Measurements from ENCODE around the gene SFXN1. TPM values are rescaled to one million over a fixed set of nuclear protein-coding genes. Genes with fewer than 3 reads are reported as not detected.

Gene SFXN1
- total and polyA plus RNA-seq, 4 donors, result 47.3 to 241 (median 53.7) TPM

DNA sequence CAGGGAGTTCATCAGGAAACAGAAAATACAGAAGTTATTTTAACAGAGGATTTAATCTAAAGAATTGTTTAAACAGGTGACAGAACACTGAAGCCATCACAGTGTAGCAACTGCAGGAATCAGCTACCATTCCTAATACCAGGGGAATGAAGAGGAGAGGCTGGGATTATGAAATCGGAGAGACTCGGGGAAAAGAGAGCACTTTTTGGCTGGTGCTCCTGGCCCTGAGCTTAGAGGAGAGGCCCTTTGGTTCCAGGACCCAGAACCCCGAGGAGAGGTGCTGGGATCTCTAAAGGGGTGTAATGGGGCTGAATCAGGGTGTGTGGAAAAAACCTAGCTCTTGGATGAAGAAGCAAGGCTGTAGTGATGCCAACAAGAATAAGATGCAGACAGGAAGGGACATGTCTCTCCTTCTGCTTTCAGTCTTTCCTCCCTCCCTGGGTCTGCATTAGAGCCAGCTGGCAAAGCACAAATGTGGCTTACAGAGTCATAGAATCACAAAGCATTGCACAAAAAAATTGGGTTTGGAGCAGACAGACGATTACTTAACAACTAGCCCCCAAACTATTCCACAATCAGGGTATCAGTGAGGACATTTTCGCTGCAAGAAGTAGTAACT, 11.6 kb upstream of the SFXN1 start:
- peak overlapping the region; percentile 26 to 60 for H3K27ac ChIP-seq (ENCODE audit: low read depth in 1 of 2, low read length in 2 of 2)
- 22% methylated on average over 5 of the region's 5 CpGs for WGBS

DNA sequence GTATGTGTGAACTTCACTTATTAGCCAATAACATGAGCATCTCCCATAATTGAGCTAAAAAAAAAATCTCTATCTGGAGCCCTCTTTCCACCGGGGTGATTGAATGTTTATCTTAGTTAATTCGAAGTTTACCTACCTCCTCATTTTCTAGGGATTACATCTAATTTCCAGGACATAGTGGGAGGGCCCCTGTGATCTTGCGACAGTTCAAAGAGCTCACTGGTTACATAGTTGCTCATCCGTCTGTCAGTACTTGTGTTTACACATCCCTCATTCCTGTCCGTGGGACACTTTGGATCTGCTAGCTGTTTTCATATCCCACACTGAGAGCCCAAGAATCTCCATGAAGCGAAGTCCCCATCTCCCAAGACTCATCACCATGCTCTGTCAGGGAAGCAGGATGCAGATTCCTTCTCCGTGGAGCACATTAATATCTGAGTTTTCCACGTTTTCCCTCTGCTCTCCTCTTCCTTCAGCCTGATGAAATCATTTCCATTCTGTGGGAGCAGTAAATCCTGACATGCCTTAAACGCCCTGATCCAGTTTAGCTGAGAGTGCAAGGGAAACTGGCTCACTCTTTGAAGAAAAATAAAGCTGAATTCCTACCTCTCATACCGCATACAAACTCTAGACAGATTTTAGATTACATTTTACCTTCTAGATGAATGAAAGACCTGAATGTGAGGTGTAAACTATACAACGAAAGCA, 10.2 kb upstream of the SFXN1 start:
- H3K9ac ChIP-seq (ENCODE audit: low read depth in 1 of 2, low read length in 2 of 2), result peak overlapping the region; percentile 26 to 39
- H3K27ac ChIP-seq (ENCODE audit: low read depth in 1 of 2, low read length in 2 of 2), result peak overlapping the region; percentile 81 to 93
- no peaks in the 10 kb centered on the region for H3K27me3 ChIP-seq (ENCODE audit: control insufficient read depth in 4 of 4, insufficient read depth in 4 of 4, low read length in 3 of 4)
- peaks cover 3 to 27% (median 22%) of the 10 kb centered on the region in 4 donors for H3K4me1 ChIP-seq (ENCODE audit: control insufficient read depth in 4 of 4, insufficient read depth in 4 of 4, low read length in 3 of 4)
- H3K4me3 ChIP-seq (ENCODE audit: low read depth in 1 of 3, low read length in 3 of 3), result no peak overlapping the region
- WGBS, result 32% methylated on average over 11 of the region's 11 CpGs
- no peaks in the 10 kb centered on the region for H3K36me3 ChIP-seq (ENCODE audit: control insufficient read depth in 4 of 4, insufficient read depth in 3 of 4, low read depth in 1 of 4, low read length in 3 of 4)
- DNase-seq (ENCODE audit: low spot score), result no peak
- no peaks in the 10 kb centered on the region for H3K9me3 ChIP-seq (ENCODE audit: control insufficient read depth in 4 of 4, low read length in 3 of 4)
- TF ChIP-seq CTCF (IDR thresholded peaks at IDR 0.05; ENCODE audit: low read depth, low read length, missing input control) (no peak), RXRA (IDR thresholded peaks at IDR 0.05) (peak; percentile 23 to 78), TAF1 (conservative IDR thresholded peaks at IDR 0.05) (no peak), GABPA (IDR thresholded peaks at IDR 0.05 in 1 of 2, conservative IDR thresholded peaks at IDR 0.05 in 1 of 2) (no peak), NR2F2 (IDR thresholded peaks at IDR 0.05) (no peak), HNF4G (IDR thresholded peaks at IDR 0.05) (no peak), RAD21 (IDR thresholded peaks at IDR 0.05) (peak in 1 of 2 donors; percentile 8), YY1 (IDR thresholded peaks at IDR 0.05) (peak; percentile 50), HNF4A (conservative IDR thresholded peaks at IDR 0.05) (peak; percentile 65 to 82), EGR1 (IDR thresholded peaks at IDR 0.05; ENCODE audit: low read depth in 2 of 2) (peak in 1 of 2 donors; percentile 69), JUND (IDR thresholded peaks at IDR 0.05) (peak; percentile 66 to 87), FOXA1 (IDR thresholded peaks at IDR 0.05) (peak; percentile 70)
- TF ChIP-seq, protein P1, sequence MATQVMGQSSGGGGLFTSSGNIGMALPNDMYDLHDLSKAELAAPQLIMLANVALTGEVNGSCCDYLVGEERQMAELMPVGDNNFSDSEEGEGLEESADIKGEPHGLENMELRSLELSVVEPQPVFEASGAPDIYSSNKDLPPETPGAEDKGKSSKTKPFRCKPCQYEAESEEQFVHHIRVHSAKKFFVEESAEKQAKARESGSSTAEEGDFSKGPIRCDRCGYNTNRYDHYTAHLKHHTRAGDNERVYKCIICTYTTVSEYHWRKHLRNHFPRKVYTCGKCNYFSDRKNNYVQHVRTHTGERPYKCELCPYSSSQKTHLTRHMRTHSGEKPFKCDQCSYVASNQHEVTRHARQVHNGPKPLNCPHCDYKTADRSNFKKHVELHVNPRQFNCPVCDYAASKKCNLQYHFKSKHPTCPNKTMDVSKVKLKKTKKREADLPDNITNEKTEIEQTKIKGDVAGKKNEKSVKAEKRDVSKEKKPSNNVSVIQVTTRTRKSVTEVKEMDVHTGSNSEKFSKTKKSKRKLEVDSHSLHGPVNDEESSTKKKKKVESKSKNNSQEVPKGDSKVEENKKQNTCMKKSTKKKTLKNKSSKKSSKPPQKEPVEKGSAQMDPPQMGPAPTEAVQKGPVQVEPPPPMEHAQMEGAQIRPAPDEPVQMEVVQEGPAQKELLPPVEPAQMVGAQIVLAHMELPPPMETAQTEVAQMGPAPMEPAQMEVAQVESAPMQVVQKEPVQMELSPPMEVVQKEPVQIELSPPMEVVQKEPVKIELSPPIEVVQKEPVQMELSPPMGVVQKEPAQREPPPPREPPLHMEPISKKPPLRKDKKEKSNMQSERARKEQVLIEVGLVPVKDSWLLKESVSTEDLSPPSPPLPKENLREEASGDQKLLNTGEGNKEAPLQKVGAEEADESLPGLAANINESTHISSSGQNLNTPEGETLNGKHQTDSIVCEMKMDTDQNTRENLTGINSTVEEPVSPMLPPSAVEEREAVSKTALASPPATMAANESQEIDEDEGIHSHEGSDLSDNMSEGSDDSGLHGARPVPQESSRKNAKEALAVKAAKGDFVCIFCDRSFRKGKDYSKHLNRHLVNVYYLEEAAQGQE (IDR thresholded peaks at IDR 0.05), result peak; percentile 50
- TF ChIP-seq, protein P2, sequence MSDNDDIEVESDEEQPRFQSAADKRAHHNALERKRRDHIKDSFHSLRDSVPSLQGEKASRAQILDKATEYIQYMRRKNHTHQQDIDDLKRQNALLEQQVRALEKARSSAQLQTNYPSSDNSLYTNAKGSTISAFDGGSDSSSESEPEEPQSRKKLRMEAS (IDR thresholded peaks at IDR 0.05), result peak; percentile 40
- TF ChIP-seq, protein P3, sequence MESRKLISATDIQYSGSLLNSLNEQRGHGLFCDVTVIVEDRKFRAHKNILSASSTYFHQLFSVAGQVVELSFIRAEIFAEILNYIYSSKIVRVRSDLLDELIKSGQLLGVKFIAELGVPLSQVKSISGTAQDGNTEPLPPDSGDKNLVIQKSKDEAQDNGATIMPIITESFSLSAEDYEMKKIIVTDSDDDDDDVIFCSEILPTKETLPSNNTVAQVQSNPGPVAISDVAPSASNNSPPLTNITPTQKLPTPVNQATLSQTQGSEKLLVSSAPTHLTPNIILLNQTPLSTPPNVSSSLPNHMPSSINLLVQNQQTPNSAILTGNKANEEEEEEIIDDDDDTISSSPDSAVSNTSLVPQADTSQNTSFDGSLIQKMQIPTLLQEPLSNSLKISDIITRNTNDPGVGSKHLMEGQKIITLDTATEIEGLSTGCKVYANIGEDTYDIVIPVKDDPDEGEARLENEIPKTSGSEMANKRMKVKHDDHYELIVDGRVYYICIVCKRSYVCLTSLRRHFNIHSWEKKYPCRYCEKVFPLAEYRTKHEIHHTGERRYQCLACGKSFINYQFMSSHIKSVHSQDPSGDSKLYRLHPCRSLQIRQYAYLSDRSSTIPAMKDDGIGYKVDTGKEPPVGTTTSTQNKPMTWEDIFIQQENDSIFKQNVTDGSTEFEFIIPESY (IDR thresholded peaks at IDR 0.05), result peak; percentile 28

More for the DNA sequence above, 11.6 kb upstream of the SFXN1 start:
- H3K9me3 ChIP-seq (ENCODE audit: control insufficient read depth in 4 of 4, low read length in 3 of 4), result no peaks in the 10 kb centered on the region
- H3K4me1 ChIP-seq (ENCODE audit: control insufficient read depth in 4 of 4, insufficient read depth in 4 of 4, low read length in 3 of 4), result peaks cover 3 to 27% (median 22%) of the 10 kb centered on the region in 4 donors
- DNase-seq (ENCODE audit: low spot score), result no peak
- H3K4me3 ChIP-seq (ENCODE audit: low read depth in 1 of 3, low read length in 3 of 3), result no peak overlapping the region
- H3K9ac ChIP-seq (ENCODE audit: low read depth in 1 of 2, low read length in 2 of 2), result no peak overlapping the region
- H3K27me3 ChIP-seq (ENCODE audit: control insufficient read depth in 4 of 4, insufficient read depth in 4 of 4, low read length in 3 of 4), result no peaks in the 10 kb centered on the region
- H3K36me3 ChIP-seq (ENCODE audit: control insufficient read depth in 4 of 4, insufficient read depth in 3 of 4, low read depth in 1 of 4, low read length in 3 of 4), result no peaks in the 10 kb centered on the region
- TF ChIP-seq, protein P2 (IDR thresholded peaks at IDR 0.05), result no peak
- TF ChIP-seq NR2F2 (IDR thresholded peaks at IDR 0.05) (no peak), HNF4G (IDR thresholded peaks at IDR 0.05) (no peak), EGR1 (IDR thresholded peaks at IDR 0.05; ENCODE audit: low read depth in 2 of 2) (no peak), RAD21 (IDR thresholded peaks at IDR 0.05) (no peak), SP1 (IDR thresholded peaks at IDR 0.05) (no peak), TAF1 (conservative IDR thresholded peaks at IDR 0.05) (no peak)
- TF ChIP-seq, protein P1 (IDR thresholded peaks at IDR 0.05), result no peak

All from liver (tissue), 9 donors.